Testis (tissue), 3 donors: ENCODE data around the gene SYK. TPM values are rescaled to one million over a fixed set of nuclear protein-coding genes. Genes with fewer than 3 reads are reported as not detected.

Source experiments
- DNase-seq: peaks from one replicate; pipeline ENCODE4 v3.0.0-alpha.2; 2019
- H3K27ac ChIP-seq, 2 donors: fragments of 200-600 bp; sonication (generic); one replicate each; pipeline ENCODE4 v1.5.1; 2019
- H3K27me3 ChIP-seq: fragments of 200-600 bp; sonication (generic); one replicate; pipeline ENCODE4 v1.5.1; 2019
- H3K36me3 ChIP-seq: fragments of 200-600 bp; sonication (generic); one replicate; pipeline ENCODE4 v1.5.1; 2017; ENCODE audit warnings: low read depth; ENCODE audit errors: missing control alignments
- H3K4me1 ChIP-seq: fragments of 200-600 bp; sonication (generic); one replicate; pipeline ENCODE4 v1.5.1; 2019
- H3K4me3 ChIP-seq, 2 donors: fragments of 200-600 bp; sonication (generic); one replicate each; pipeline ENCODE4 v1.5.1; 2017 to 2019
- H3K9me3 ChIP-seq: fragments of 200-600 bp; sonication (generic); one replicate; pipeline ENCODE4 v1.5.1; 2017
- CTCF ChIP-seq, 3 experiments: fragments of 450-650 bp in 2 of 3; fragments of 200-600 bp in 1 of 3; sonication (generic) in 1 of 3; IDR thresholded peaks; one replicate each; pipeline ENCODE4 v1.5.1; 2016 to 2019; ENCODE audit warnings: antibody characterized with exemption in 3 of 3, mild to moderate bottlenecking in 2 of 3, moderate library complexity in 1 of 3
- POLR2A ChIP-seq: fragments of 450-650 bp; IDR thresholded peaks from one replicate; pipeline ENCODE4 v1.6.1; 2017; ENCODE audit warnings: antibody characterized with exemption, mild to moderate bottlenecking, moderate library complexity
- WGBS, 2 donors: methylation state at CpG; one replicate each; pipeline ENCODE4 v1.1.5; 2018; 5-methylcytosine and 5-hydroxymethylcytosine counted together
- intact Hi-C: fragments of 100-400 bp; cut with DNase I; formaldehyde crosslinking; loops from one replicate; pipeline ENCODE4 v1.15.1; 2023; ENCODE audit warnings: low total_unique reads
- polyA plus RNA-seq: library from polyadenylated mRNA; stranded (reverse); fragments of 350-450 nt; fragmentation: Illumina TruSeq; extraction: RNeasy Lipid Tissue Mini Kit (QIAGEN cat#74804); gene quantifications from one replicate; pipeline ENCODE4 v1.2.3, GENCODE V29; 2014; ENCODE audit warnings: low read depth, low replicate concordance; ENCODE audit not compliant: insufficient read depth
- total RNA-seq, 2 donors: library from RNA; depleted of rRNA; stranded (reverse); fragments of >200 nt; gene quantifications; one replicate each; pipeline ENCODE4 v1.2.3, GENCODE V29; 2016

Gene SYK
- total and polyA plus RNA-seq, 3 donors from 2014 or later = 22.0 to 51.1 (median 30.8) TPM

GRCh38 chr9:90839183-90839728, 37.6 kb downstream of the SYK start:
- Histone ChIP-seq H3K4me3 (no peak overlapping the region), H3K27me3 (no peaks in the 10 kb centered on the region), H3K9me3 (no peaks in the 10 kb centered on the region), H3K27ac (no peak overlapping the region), H3K4me1 (peaks cover 4% of the 10 kb centered on the region), H3K36me3 (no peaks in the 10 kb centered on the region)
- TF ChIP-seq CTCF (IDR thresholded peaks at IDR 0.05) (no peak), POLR2A (no peak)
- 84 to 85% methylated on average over 7 of the region's 7 CpGs for WGBS, 2 donors
- DNase-seq = no peak
- intact Hi-C loops = no loop called here

- no peak overlapping the region for H3K4me3 ChIP-seq
- intact Hi-C loops = no loop called here
- no peaks in the 10 kb centered on the region for H3K36me3 ChIP-seq
- H3K4me1 ChIP-seq = peaks cover 4% of the 10 kb centered on the region
- WGBS, 2 donors = 84 to 87% methylated on average over 5 of the region's 5 CpGs
- H3K9me3 ChIP-seq = no peaks in the 10 kb centered on the region
- H3K27ac ChIP-seq = no peak overlapping the region
- no peak for TF ChIP-seq CTCF (IDR thresholded peaks at IDR 0.05)
- TF ChIP-seq POLR2A = no peak
- no peaks in the 10 kb centered on the region for H3K27me3 ChIP-seq
- DNase-seq = no peak
These were observed 39.1 kb downstream of the SYK start for GRCh38 chr9:90840696-90841095.

DNA sequence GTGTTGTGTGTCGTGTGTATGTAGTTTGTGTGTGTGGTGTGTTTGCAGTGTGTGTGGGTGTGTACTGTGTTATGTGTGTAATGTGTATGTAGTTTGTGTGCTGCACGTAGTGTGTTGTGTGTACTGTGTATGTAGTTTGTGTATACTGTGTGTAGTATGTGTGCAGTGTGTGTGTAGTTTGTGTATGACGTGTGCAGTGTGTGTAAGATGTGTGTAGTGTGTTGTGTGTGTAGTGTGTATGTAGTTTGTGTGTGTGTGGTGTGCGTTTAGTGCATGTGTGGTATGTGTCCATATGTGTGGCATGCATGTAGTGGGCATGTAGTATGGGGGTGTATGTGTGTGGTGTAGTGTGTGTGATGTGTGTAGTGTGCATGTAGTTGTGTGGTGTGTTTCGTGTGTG, 39.6 kb downstream of the SYK start:
- Histone ChIP-seq H3K4me3 (no peak overlapping the region), H3K36me3 (no peaks in the 10 kb centered on the region), H3K27ac (no peak overlapping the region), H3K4me1 (peaks cover 4% of the 10 kb centered on the region), H3K9me3 (no peaks in the 10 kb centered on the region), H3K27me3 (no peaks in the 10 kb centered on the region)
- TF ChIP-seq POLR2A = no peak
- no peak for TF ChIP-seq CTCF (IDR thresholded peaks at IDR 0.05)
- intact Hi-C loops = no loop called here
- DNase-seq = no peak
- WGBS, 2 donors = 83 to 90% methylated on average over 5 of the region's 5 CpGs

GRCh38 chr9:90841615-90842014, 40.0 kb downstream of the SYK start:
- Histone ChIP-seq H3K9me3 (no peaks in the 10 kb centered on the region), H3K4me3 (no peak overlapping the region), H3K27ac (no peak overlapping the region), H3K36me3 (no peaks in the 10 kb centered on the region), H3K27me3 (no peaks in the 10 kb centered on the region), H3K4me1 (peaks cover 4% of the 10 kb centered on the region)
- 84 to 94% methylated on average over 1 of the region's 1 CpG for whole genome bisulfite sequencing, 2 donors
- intact Hi-C loops = no loop called here
- DNase-seq = no peak
- no peak for TF ChIP-seq CTCF (IDR thresholded peaks at IDR 0.05)
- TF ChIP-seq POLR2A = no peak

DNA sequence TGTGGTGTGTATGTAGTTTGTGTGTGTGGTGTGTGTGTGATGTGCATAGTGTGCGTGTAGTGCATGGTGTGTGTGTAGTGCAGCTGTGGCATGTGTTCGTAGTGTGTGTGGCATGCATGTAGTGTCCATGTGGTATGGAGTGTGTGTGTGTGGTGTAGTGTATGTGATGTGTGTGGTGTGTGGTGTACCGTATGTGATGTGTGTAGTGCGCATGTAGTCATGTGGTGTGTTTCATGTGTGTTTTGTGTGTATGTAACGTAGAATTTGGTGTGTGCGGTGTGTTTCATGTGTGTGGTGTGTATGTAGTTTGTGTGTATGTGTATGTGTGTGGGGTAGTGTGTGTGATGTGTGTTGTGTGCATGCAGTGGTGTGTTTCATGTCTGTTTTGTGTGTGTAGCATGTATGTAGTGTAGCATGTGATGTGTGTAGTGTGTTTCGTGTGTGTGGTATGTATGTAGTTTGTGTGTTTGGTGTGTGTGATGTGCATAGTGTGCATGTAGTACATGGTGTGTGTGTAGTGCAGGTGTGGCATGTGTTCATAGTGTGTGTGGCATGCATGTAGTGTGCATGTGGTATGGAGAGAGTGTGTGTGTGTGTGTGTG, 40.7 kb downstream of the SYK start:
- no peaks in the 10 kb centered on the region for H3K27me3 ChIP-seq
- no peak overlapping the region for H3K27ac ChIP-seq
- no peaks in the 10 kb centered on the region for H3K36me3 ChIP-seq
- no peaks in the 10 kb centered on the region for H3K9me3 ChIP-seq
- WGBS, 2 donors = 84 to 92% methylated on average over 7 of the region's 7 CpGs
- no peak for DNase-seq
- no peak for TF ChIP-seq CTCF (IDR thresholded peaks at IDR 0.05)
- no peak for TF ChIP-seq POLR2A
- intact Hi-C loops = no loop called here
- H3K4me3 ChIP-seq = no peak overlapping the region
- peaks cover 4% of the 10 kb centered on the region for H3K4me1 ChIP-seq
